Measurements from ENCODE around the gene VPS50. TPM values are rescaled to one million over a fixed set of nuclear protein-coding genes. Genes with fewer than 3 reads are reported as not detected.

VPS50 gene
- total and polyA plus RNA-seq, 5 donors: 6.4 to 23.0 (median 21.4) TPM

Other genes with a start within 250 kb of the VPS50 start
- 1 to 10 TPM; 3.3 to 5.7 (median 4.1) TPM for gene SAMD9, start 114.4 kb upstream of the VPS50 start, total RNA-seq
- gene SAMD9, start 114.4 kb upstream of the VPS50 start, polyA plus RNA-seq: 1.6 TPM
- 1 to 10 TPM; 4.3 to 7.4 (median 6.6) TPM for gene SAMD9L, start 84.0 kb upstream of the VPS50 start, total RNA-seq
- gene SAMD9L, start 84.0 kb upstream of the VPS50 start, polyA plus RNA-seq: 2.8 TPM
- not detected for gene HEPACAM2, start 5.9 kb upstream of the VPS50 start, total RNA-seq
- gene HEPACAM2, start 5.9 kb upstream of the VPS50 start, polyA plus RNA-seq: not detected